ENCODE measurements around the gene VEZF1. TPM values are rescaled to one million over a fixed set of nuclear protein-coding genes. Genes with fewer than 3 reads are reported as not detected.

Gene VEZF1
- total and polyA plus RNA-seq, 5 donors from 2014 or later = 44.6 to 51.3 (median 48.2) TPM

DNA sequence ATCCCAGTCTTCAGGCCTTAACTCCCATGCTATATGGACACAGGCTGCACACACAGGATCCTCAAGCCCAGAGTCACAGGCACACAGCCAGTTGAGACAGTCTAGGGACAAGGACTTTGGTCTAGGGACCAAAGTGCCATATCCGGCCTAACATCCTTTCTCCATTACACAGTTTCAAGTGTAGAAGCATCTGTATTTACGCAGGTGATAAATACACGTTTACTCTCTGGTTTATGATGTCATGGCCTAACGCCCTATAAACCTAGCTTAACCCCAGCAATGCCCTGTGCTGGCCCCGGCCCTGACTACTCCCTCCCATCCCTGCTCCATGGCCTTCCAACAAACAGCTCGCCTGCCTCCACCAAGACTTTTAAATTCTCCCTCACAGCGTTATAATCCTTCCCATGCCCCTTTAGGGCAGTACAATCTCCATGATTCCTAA lies 50.0 kb downstream of the VEZF1 start:
- no peak for DNase-seq
- H3K4me1 ChIP-seq (ENCODE audit: control insufficient read depth, insufficient read depth, low read length, poor library complexity, severe bottlenecking) = peaks cover 4% of the 10 kb centered on the region
- Mint-ChIP-seq H3K4me1 (peaks cover 0 to 14% (median 6%) of the 10 kb centered on the region in 4 donors), H3K27me3 (peaks cover 14% of the 10 kb centered on the region), H3K4me3 (no peak overlapping the region), H3K9me3 (peaks cover 0 to 1% (median 0%) of the 10 kb centered on the region in 7 donors), H3K36me3 (no peaks in the 10 kb centered on the region), H3K27ac (no peak overlapping the region)
- peaks cover 5% of the 10 kb centered on the region for H3K27me3 ChIP-seq (ENCODE audit: control insufficient read depth, insufficient read depth, low read length)
- no peak overlapping the region for H3K4me3 ChIP-seq (ENCODE audit: low read depth, low read length)
- no peak overlapping the region for H3K27ac ChIP-seq (ENCODE audit: insufficient read depth, low read length, poor library complexity, severe bottlenecking)
- ATAC-seq (ENCODE audit: low read depth in 2 of 2) = no peak
- H3K9me3 ChIP-seq (ENCODE audit: control insufficient read depth in 2 of 2, low read length in 2 of 2) = no peaks in the 10 kb centered on the region
- H3K36me3 ChIP-seq (ENCODE audit: control insufficient read depth, insufficient read depth, low read length) = no peaks in the 10 kb centered on the region

DNA sequence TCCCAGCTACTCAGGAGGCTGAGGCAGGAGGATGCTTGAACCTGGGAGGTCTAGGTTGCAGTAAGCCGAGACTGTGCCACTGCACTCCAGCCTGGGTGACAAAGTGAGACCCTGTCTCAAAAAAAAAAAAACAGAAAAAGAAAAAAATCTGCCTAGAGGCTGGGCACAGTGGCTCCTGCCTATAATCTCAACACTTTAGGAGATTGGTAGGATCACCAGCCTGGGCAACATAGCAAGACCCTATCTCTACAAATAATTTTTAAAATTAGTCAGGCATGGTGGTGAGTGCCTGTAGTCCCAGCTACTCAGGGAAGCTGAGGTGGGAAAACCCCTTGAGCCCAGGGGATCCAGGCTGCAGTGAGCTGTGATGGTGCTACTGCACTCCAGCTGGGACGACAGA lies 50.6 kb downstream of the VEZF1 start:
- peaks cover 5% of the 10 kb centered on the region for H3K27me3 ChIP-seq (ENCODE audit: control insufficient read depth, insufficient read depth, low read length)

GRCh38 chr17:57935833-57936807 lies 51.9 kb downstream of the VEZF1 start:
- Histone ChIP-seq H3K36me3 (ENCODE audit: control insufficient read depth, insufficient read depth, low read length) (no peaks in the 10 kb centered on the region), H3K9me3 (ENCODE audit: control insufficient read depth in 2 of 2, low read length in 2 of 2) (no peaks in the 10 kb centered on the region), H3K4me3 (ENCODE audit: low read depth, low read length) (no peak overlapping the region), H3K27ac (ENCODE audit: insufficient read depth, low read length, poor library complexity, severe bottlenecking) (no peak overlapping the region), H3K4me1 (ENCODE audit: control insufficient read depth, insufficient read depth, low read length, poor library complexity, severe bottlenecking) (peaks cover 4% of the 10 kb centered on the region), H3K27me3 (ENCODE audit: control insufficient read depth, insufficient read depth, low read length) (peaks cover 5% of the 10 kb centered on the region)
- Mint-ChIP-seq H3K4me1 (peaks cover 0 to 11% (median 6%) of the 10 kb centered on the region in 4 donors), H3K36me3 (no peaks in the 10 kb centered on the region), H3K27me3 (peaks cover 18% of the 10 kb centered on the region), H3K4me3 (no peak overlapping the region), H3K9me3 (peaks cover 0 to 1% (median 0%) of the 10 kb centered on the region in 7 donors), H3K27ac (no peak overlapping the region)
- ATAC-seq (ENCODE audit: low read depth in 2 of 2) = no peak
- no peak for DNase-seq

More for the DNA sequence above, 50.6 kb downstream of the VEZF1 start:
- Histone ChIP-seq H3K9me3 (ENCODE audit: control insufficient read depth in 2 of 2, low read length in 2 of 2) (no peaks in the 10 kb centered on the region), H3K4me3 (ENCODE audit: low read depth, low read length) (no peak overlapping the region), H3K36me3 (ENCODE audit: control insufficient read depth, insufficient read depth, low read length) (no peaks in the 10 kb centered on the region), H3K27ac (ENCODE audit: insufficient read depth, low read length, poor library complexity, severe bottlenecking) (no peak overlapping the region), H3K4me1 (ENCODE audit: control insufficient read depth, insufficient read depth, low read length, poor library complexity, severe bottlenecking) (peaks cover 4% of the 10 kb centered on the region)
- no peak for ATAC-seq (ENCODE audit: low read depth in 2 of 2)
- Mint-ChIP-seq H3K27ac (no peak overlapping the region), H3K36me3 (no peaks in the 10 kb centered on the region), H3K4me3 (no peak overlapping the region), H3K4me1 (peaks cover 0 to 14% (median 6%) of the 10 kb centered on the region in 4 donors), H3K9me3 (peaks cover 0 to 1% (median 0%) of the 10 kb centered on the region in 7 donors), H3K27me3 (peaks cover 16% of the 10 kb centered on the region)
- no peak for DNase-seq

DNA sequence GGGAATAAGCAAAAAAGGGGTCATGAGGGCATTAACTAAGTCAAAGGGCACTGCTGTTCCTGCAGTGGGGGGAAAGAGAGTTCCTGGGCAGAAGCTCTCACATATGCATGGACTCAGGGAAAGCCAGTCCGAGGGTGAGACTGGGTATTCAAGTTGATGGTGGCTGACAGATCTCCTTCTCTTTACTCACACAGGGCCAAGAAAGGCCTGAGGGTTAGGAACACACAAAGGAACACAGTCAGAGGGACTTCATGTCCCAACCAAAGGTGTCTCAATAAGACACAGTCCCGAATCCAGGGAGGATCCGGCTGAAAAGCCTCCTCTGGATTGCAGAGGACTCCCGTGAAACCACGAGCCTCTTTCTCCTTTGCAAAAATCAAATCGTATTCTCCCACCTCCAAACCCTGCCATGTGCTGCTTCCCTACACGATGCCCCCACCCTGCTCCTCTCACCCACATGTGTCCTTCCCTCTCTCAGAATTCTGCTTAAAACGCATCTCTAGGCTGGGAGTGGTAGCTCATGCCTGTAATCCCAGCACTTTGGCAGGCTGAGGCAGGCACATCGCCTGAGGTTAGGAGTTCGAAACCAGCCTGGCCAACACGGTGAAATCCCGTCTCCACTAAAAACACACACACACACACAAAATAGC lies 56.4 kb downstream of the VEZF1 start:
- Mint-ChIP-seq H3K4me3 (no peak overlapping the region), H3K27ac (no peak overlapping the region), H3K27me3 (peaks cover 28% of the 10 kb centered on the region), H3K9me3 (peaks cover 0 to 1% (median 0%) of the 10 kb centered on the region in 7 donors), H3K36me3 (no peaks in the 10 kb centered on the region), H3K4me1 (no peaks in the 10 kb centered on the region)
- Histone ChIP-seq H3K27me3 (ENCODE audit: control insufficient read depth, insufficient read depth, low read length) (no peaks in the 10 kb centered on the region), H3K27ac (ENCODE audit: insufficient read depth, low read length, poor library complexity, severe bottlenecking) (no peak overlapping the region), H3K4me1 (ENCODE audit: control insufficient read depth, insufficient read depth, low read length, poor library complexity, severe bottlenecking) (no peaks in the 10 kb centered on the region), H3K36me3 (ENCODE audit: control insufficient read depth, insufficient read depth, low read length) (no peaks in the 10 kb centered on the region), H3K9me3 (ENCODE audit: control insufficient read depth in 2 of 2, low read length in 2 of 2) (no peaks in the 10 kb centered on the region), H3K4me3 (ENCODE audit: low read depth, low read length) (no peak overlapping the region)
- no peak for ATAC-seq (ENCODE audit: low read depth in 2 of 2)
- no peak for DNase-seq

DNA sequence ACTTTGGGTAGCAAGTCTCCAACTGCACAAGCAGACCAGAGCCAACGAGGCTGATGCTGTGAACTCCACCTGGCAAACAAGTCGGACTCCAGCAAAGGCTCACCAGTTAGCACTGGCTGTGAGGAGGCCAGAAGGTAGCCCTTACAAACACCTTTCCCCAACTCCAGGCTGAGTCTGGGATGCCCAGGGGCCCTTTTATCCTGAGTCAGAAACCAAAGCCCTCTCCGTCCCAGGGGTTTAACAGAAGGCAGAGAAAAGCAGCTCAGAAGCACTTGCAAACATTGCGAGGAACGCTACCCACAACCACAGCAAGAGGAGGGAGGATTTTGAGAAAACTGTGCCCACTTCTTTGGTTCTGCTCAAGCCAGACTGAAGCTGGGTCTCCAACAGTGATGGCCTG lies 57.8 kb downstream of the VEZF1 start:
- H3K9me3 Mint-ChIP-seq = no peaks in the 10 kb centered on the region
- no peaks in the 10 kb centered on the region for H3K9me3 ChIP-seq (ENCODE audit: control insufficient read depth in 2 of 2, low read length in 2 of 2)
- peaks cover 29% of the 10 kb centered on the region for H3K27me3 Mint-ChIP-seq
- no peak for ATAC-seq (ENCODE audit: low read depth in 2 of 2)
- no peaks in the 10 kb centered on the region for H3K36me3 ChIP-seq (ENCODE audit: control insufficient read depth, insufficient read depth, low read length)
- no peak overlapping the region for H3K27ac Mint-ChIP-seq
- no peak for DNase-seq
- H3K4me3 Mint-ChIP-seq = no peak overlapping the region
- H3K27me3 ChIP-seq (ENCODE audit: control insufficient read depth, insufficient read depth, low read length) = no peaks in the 10 kb centered on the region
- no peak overlapping the region for H3K27ac ChIP-seq (ENCODE audit: insufficient read depth, low read length, poor library complexity, severe bottlenecking)
- H3K4me1 Mint-ChIP-seq = no peaks in the 10 kb centered on the region
- no peaks in the 10 kb centered on the region for H3K36me3 Mint-ChIP-seq
- H3K4me1 ChIP-seq (ENCODE audit: control insufficient read depth, insufficient read depth, low read length, poor library complexity, severe bottlenecking) = no peaks in the 10 kb centered on the region
- no peak overlapping the region for H3K4me3 ChIP-seq (ENCODE audit: low read depth, low read length)

DNA sequence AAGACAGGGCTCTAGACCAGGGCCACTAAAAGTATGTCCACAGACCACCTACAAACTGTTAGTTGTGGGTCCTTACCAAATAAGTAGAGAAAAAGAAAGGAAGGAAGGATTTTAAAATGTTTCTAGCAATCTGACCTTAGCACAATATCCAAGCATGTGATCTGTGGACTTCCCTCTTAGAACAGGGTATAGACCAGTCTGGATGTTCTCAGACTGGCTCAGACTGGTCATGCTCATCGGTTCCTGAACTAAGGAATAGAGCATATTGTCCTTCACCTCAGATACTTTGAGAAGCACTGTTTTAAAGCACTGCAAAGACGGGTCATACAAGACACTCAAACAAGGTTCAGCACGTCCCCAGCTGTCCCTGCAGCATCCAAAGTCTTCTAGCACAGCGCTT lies 58.7 kb downstream of the VEZF1 start:
- Mint-ChIP-seq H3K27ac (no peak overlapping the region), H3K4me1 (peaks cover 0 to 2% (median 0%) of the 10 kb centered on the region in 4 donors), H3K36me3 (no peaks in the 10 kb centered on the region), H3K9me3 (no peaks in the 10 kb centered on the region), H3K27me3 (peaks cover 32% of the 10 kb centered on the region), H3K4me3 (no peak overlapping the region)
- DNase-seq (no peak), ATAC-seq (ENCODE audit: low read depth in 2 of 2) (no peak)
- H3K4me1 ChIP-seq (ENCODE audit: control insufficient read depth, insufficient read depth, low read length, poor library complexity, severe bottlenecking) = no peaks in the 10 kb centered on the region
- no peaks in the 10 kb centered on the region for H3K27me3 ChIP-seq (ENCODE audit: control insufficient read depth, insufficient read depth, low read length)
- no peaks in the 10 kb centered on the region for H3K9me3 ChIP-seq (ENCODE audit: control insufficient read depth in 2 of 2, low read length in 2 of 2)
- H3K27ac ChIP-seq (ENCODE audit: insufficient read depth, low read length, poor library complexity, severe bottlenecking) = no peak overlapping the region
- H3K4me3 ChIP-seq (ENCODE audit: low read depth, low read length) = no peak overlapping the region
- H3K36me3 ChIP-seq (ENCODE audit: control insufficient read depth, insufficient read depth, low read length) = no peaks in the 10 kb centered on the region

DNA sequence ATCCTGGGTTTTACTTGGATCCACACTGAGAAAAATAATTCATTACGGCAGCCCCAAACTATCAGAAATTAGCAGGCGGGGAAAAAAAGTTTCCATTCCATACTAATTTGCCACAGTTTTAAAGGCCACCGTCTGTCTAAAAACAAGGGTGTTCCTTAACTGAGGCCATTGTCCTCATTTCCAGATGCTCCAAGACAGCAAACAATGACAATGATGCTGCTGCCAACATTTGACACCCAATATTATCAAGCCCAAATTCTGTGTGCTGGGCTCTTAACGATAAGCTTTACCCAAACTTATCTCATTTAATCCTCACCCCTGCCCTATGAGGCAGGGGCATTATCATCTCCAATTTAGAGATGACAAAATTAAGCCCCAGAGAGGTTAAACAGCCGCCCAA lies 59.1 kb downstream of the VEZF1 start:
- no peak overlapping the region for H3K4me3 Mint-ChIP-seq
- H3K4me1 Mint-ChIP-seq = peaks cover 0 to 6% (median 0%) of the 10 kb centered on the region in 4 donors
- H3K9me3 Mint-ChIP-seq = no peaks in the 10 kb centered on the region
- Histone ChIP-seq H3K4me1 (ENCODE audit: control insufficient read depth, insufficient read depth, low read length, poor library complexity, severe bottlenecking) (no peaks in the 10 kb centered on the region), H3K9me3 (ENCODE audit: control insufficient read depth in 2 of 2, low read length in 2 of 2) (no peaks in the 10 kb centered on the region), H3K27ac (ENCODE audit: insufficient read depth, low read length, poor library complexity, severe bottlenecking) (no peak overlapping the region), H3K4me3 (ENCODE audit: low read depth, low read length) (no peak overlapping the region), H3K36me3 (ENCODE audit: control insufficient read depth, insufficient read depth, low read length) (no peaks in the 10 kb centered on the region), H3K27me3 (ENCODE audit: control insufficient read depth, insufficient read depth, low read length) (no peaks in the 10 kb centered on the region)
- DNase-seq (no peak), ATAC-seq (ENCODE audit: low read depth in 2 of 2) (no peak)
- H3K27me3 Mint-ChIP-seq = peaks cover 35% of the 10 kb centered on the region
- no peaks in the 10 kb centered on the region for H3K36me3 Mint-ChIP-seq
- no peak overlapping the region for H3K27ac Mint-ChIP-seq

Data from CD4-positive, CD25-positive, alpha-beta regulatory T cell (primary cell).